Activated CD4-positive, alpha-beta memory T cell treated with anti-CD3 and anti-CD28 coated beads, Interleukin-2, amount 10 ng/mL, durations not matched to agents 7 days and 5 days (primary cell): ENCODE results near the gene MSRB3. TPM values are rescaled to one million over a fixed set of nuclear protein-coding genes. Genes with fewer than 3 reads are reported as not detected.
"Not testable (repeated sequence)": the region's sequence is repeated elsewhere in the genome, so short reads cannot be mapped to it uniquely, and the experiment has no call there.

Experiments
- CTCF ChIA-PET: fragments of 350-600 bp; sonication (Branson Sonifier 250); formaldehyde crosslinking; loops from one replicate; lab custom pipeline; 2021; ENCODE audit warnings: antibody characterized with exemption, inconsistent platforms; lab: Charles Lee
- POLR2A ChIA-PET: fragments of 350-600 bp; sonication (Branson Sonifier 250); formaldehyde crosslinking; loops from one replicate; lab custom pipeline; 2021; ENCODE audit warnings: antibody characterized with exemption; lab: Charles Lee
- DNase-seq: peaks from one replicate; pipeline ENCODE4 v3.0.0-alpha.2; 2020
- H3K27ac Mint-ChIP-seq: one replicate; pipeline ENCODE4 v1.8.0; 2021; ENCODE audit warnings: mild to moderate bottlenecking, mixed read lengths
- H3K27me3 Mint-ChIP-seq: one replicate; pipeline ENCODE4 v1.8.0; 2021; ENCODE audit warnings: mixed read lengths
- H3K36me3 Mint-ChIP-seq: one replicate; pipeline ENCODE4 v1.8.0; 2021; ENCODE audit warnings: low read depth, mixed read lengths
- H3K4me1 Mint-ChIP-seq: one replicate; pipeline ENCODE4 v1.8.0; 2021; ENCODE audit warnings: mixed read lengths
- H3K4me3 Mint-ChIP-seq: one replicate; pipeline ENCODE4 v1.8.0; 2021; ENCODE audit warnings: mild to moderate bottlenecking, mixed read lengths
- H3K9me3 Mint-ChIP-seq: one replicate; pipeline ENCODE4 v1.8.0; 2021; ENCODE audit warnings: mixed read lengths
- total RNA-seq, 2 experiments: library from RNA; stranded (reverse); gene quantifications; one replicate each; pipeline ENCODE4 v1.2.3, GENCODE V29; 2021

Gene MSRB3
- total RNA-seq, 2 experiments from 2014 or later = not detected

DNA sequence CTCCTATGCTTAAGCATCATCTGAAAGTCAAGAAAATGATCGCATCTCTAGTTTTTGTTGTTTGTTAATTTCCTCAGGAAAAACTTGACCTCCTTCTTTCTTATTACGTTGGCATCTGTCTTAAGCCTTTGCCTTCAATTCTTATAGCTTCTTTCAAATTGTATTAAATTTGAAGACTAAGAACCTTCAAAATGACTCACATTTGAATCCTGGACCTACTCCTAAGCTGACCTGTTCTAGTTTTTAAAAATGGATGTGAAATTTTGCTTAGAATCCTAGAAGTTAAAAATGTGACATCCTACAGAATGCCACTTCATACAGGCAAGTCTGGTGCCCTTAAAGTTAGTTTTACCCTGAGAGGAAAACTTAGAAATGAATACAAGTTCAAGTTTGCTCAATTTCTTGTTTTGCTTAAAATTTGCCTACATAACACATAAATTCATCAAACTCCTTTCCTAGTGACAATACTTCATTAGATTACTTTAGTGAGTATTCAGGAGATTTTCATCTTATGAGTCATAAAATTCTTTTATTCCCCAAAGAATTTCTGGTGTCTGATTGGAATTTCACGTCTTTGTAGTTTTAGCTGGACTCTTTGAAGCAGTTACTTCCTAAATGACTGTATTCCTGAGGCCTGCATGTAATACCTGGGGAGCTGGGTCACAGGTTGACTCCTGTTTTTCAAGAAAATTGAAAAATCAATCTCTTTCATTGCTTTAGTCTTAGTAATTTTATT lies 152.3 kb downstream of the MSRB3 start:
- ChIA-PET POLR2A (no interaction called here), CTCF (no interaction called here)
- Mint-ChIP-seq H3K4me1 (no peaks in the 10 kb centered on the region), H3K4me3 (no peak overlapping the region), H3K27ac (no peak overlapping the region), H3K27me3 (no peaks in the 10 kb centered on the region), H3K36me3 (no peaks in the 10 kb centered on the region), H3K9me3 (no peaks in the 10 kb centered on the region)
- no peak for DNase-seq

- no peaks in the 10 kb centered on the region for H3K36me3 Mint-ChIP-seq
- H3K27ac Mint-ChIP-seq = no peak overlapping the region
- no peaks in the 10 kb centered on the region for H3K4me1 Mint-ChIP-seq
- H3K9me3 Mint-ChIP-seq = no peaks in the 10 kb centered on the region
- DNase-seq = no peak
- H3K4me3 Mint-ChIP-seq = no peak overlapping the region
- POLR2A ChIA-PET = no interaction called here
- CTCF ChIA-PET = no interaction called here
- H3K27me3 Mint-ChIP-seq = no peaks in the 10 kb centered on the region
Observed at GRCh38 chr12:65432114-65432513, 153.6 kb downstream of the MSRB3 start.

DNA sequence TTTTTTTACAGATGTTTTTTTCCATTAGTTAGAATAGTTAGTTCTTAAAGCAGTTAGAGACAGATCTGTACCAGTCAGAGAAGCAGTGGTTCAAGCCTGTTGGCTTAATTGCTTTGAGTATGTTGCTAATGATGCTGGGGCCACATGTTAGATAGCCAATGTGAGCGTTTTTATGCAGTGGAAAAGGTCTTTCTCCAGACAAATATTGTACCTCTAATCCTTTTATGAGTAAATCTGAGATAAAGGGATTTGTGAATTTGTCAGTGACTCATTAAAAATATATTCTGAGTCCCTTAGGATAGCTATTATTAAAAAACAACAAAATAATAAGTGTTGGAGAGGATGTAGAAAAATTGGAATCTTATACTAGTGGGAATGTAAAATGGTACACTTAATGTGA lies 154.2 kb downstream of the MSRB3 start:
- CTCF ChIA-PET = no interaction called here
- H3K27me3 Mint-ChIP-seq = no peaks in the 10 kb centered on the region
- no peaks in the 10 kb centered on the region for H3K9me3 Mint-ChIP-seq
- H3K36me3 Mint-ChIP-seq = no peaks in the 10 kb centered on the region
- H3K27ac Mint-ChIP-seq = no peak overlapping the region
- no peak for DNase-seq
- H3K4me1 Mint-ChIP-seq = no peaks in the 10 kb centered on the region
- no peak overlapping the region for H3K4me3 Mint-ChIP-seq
- POLR2A ChIA-PET = no interaction called here

DNA sequence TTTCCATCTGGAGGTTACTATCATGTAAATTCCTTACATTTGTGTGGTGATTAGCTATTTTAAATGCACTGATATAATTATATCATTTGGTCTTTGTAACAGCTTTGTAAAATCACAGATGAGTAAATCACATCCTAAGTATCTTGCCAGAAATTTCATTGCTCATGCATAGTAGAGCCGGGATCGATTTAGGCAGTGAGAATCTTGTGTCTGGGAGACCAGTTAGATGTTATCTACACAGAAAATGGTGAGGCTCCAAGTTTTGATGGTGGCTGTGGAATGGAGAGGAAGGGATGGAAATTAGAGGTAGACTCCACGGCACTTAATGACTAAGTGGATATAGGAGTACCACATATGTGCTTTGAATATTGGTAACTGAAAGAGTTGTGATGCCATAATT lies 156.3 kb downstream of the MSRB3 start:
- DNase-seq = no peak
- CTCF ChIA-PET = interaction anchor here (1.1 kb wide), 1 partner anchor 14 kb away, joined by 4 read pairs; no protein-coding TSS in a partner anchor
- H3K27me3 Mint-ChIP-seq = no peaks in the 10 kb centered on the region
- H3K4me1 Mint-ChIP-seq = no peaks in the 10 kb centered on the region
- no peak overlapping the region for H3K4me3 Mint-ChIP-seq
- POLR2A ChIA-PET = no interaction called here
- no peaks in the 10 kb centered on the region for H3K9me3 Mint-ChIP-seq
- no peak overlapping the region for H3K27ac Mint-ChIP-seq
- H3K36me3 Mint-ChIP-seq = no peaks in the 10 kb centered on the region

DNA sequence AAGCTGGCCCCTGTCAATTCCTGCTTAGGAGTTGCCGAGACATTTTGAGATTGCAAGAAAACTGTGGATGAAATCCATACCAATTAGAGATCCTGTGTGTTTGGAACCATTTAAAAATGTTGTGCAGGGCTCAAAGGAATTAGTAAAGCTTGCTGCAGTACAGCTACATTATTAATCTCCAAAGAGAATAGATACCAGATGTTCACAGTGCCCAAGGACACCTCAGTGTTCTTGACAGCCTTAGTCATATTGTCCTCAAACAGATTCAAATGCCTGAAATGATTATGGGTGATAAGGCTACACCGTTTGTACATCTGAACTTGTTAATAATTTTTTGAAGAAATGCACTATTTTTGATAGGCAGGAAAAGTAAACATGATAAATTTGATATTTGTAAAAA lies 164.6 kb downstream of the MSRB3 start:
- CTCF ChIA-PET = no interaction called here
- Mint-ChIP-seq H3K4me3 (no peak overlapping the region), H3K9me3 (no peaks in the 10 kb centered on the region), H3K4me1 (no peaks in the 10 kb centered on the region), H3K27me3 (no peaks in the 10 kb centered on the region), H3K36me3 (no peaks in the 10 kb centered on the region), H3K27ac (no peak overlapping the region)
- POLR2A ChIA-PET = no interaction called here
- no peak for DNase-seq

DNA sequence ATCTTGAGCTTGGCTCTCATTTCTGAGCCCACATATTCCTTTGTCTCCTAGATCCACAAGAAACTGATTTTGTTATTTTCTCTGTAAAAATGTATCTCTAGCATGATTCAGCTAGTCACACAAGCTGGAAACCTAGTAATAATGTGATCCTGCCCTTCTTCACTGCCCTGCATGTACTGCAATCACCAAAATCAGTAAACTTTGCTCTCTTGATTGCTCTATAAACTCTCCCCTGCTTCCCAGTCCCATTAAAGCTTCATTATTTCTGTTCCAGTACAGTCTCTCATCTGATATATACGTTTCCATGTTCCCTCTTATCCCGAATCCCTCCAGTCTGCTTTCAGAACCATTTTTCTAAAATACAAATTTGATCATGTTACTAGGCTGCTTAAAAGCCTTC lies 166.5 kb downstream of the MSRB3 start:
- Mint-ChIP-seq H3K27ac (no peak overlapping the region), H3K9me3 (no peaks in the 10 kb centered on the region), H3K4me1 (no peaks in the 10 kb centered on the region), H3K27me3 (no peaks in the 10 kb centered on the region), H3K4me3 (no peak overlapping the region), H3K36me3 (no peaks in the 10 kb centered on the region)
- CTCF ChIA-PET = no interaction called here
- POLR2A ChIA-PET = no interaction called here
- no peak for DNase-seq

DNA sequence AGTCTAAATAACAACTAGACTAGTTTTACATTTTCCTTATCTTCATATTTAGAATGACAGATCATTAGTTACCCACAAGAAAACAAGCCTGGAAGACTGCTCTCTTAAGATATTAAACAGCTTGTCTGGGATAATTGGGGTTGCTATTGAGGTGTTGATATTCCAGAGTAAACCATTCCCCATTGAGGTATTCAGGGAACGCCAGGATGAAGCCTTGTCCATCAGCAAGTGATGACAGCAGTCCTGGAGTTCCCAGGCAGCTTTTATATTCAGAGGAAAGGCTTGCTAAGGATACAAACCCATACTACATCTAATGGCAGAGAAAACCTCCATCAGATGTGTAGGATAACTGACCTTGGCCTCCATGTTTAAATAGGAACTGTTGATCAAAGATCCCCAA lies 168.4 kb downstream of the MSRB3 start:
- Mint-ChIP-seq H3K27me3 (no peaks in the 10 kb centered on the region), H3K4me1 (no peaks in the 10 kb centered on the region), H3K9me3 (no peaks in the 10 kb centered on the region), H3K4me3 (no peak overlapping the region), H3K36me3 (no peaks in the 10 kb centered on the region), H3K27ac (no peak overlapping the region)
- DNase-seq = no peak
- POLR2A ChIA-PET = no interaction called here
- CTCF ChIA-PET = no interaction called here

- Mint-ChIP-seq H3K27ac (no peak overlapping the region), H3K4me3 (no peak overlapping the region), H3K9me3 (no peaks in the 10 kb centered on the region), H3K36me3 (no peaks in the 10 kb centered on the region), H3K27me3 (no peaks in the 10 kb centered on the region), H3K4me1 (no peaks in the 10 kb centered on the region)
- POLR2A ChIA-PET = no interaction called here
- DNase-seq = no peak
- CTCF ChIA-PET = interaction anchor here (1.2 kb wide), 1 partner anchor 15 kb away, joined by 4 read pairs; no protein-coding TSS in a partner anchor
Observed at GRCh38 chr12:65449400-65449799, 170.9 kb downstream of the MSRB3 start.

- H3K27ac Mint-ChIP-seq = no peak overlapping the region
- no peaks in the 10 kb centered on the region for H3K4me1 Mint-ChIP-seq
- no peaks in the 10 kb centered on the region for H3K27me3 Mint-ChIP-seq
- ChIA-PET CTCF (no interaction called here), POLR2A (no interaction called here)
- no peaks in the 10 kb centered on the region for H3K9me3 Mint-ChIP-seq
- H3K4me3 Mint-ChIP-seq = no peak overlapping the region
- no peak for DNase-seq
- H3K36me3 Mint-ChIP-seq = no peaks in the 10 kb centered on the region
Observed at GRCh38 chr12:65450625-65451024, 172.1 kb downstream of the MSRB3 start.

DNA sequence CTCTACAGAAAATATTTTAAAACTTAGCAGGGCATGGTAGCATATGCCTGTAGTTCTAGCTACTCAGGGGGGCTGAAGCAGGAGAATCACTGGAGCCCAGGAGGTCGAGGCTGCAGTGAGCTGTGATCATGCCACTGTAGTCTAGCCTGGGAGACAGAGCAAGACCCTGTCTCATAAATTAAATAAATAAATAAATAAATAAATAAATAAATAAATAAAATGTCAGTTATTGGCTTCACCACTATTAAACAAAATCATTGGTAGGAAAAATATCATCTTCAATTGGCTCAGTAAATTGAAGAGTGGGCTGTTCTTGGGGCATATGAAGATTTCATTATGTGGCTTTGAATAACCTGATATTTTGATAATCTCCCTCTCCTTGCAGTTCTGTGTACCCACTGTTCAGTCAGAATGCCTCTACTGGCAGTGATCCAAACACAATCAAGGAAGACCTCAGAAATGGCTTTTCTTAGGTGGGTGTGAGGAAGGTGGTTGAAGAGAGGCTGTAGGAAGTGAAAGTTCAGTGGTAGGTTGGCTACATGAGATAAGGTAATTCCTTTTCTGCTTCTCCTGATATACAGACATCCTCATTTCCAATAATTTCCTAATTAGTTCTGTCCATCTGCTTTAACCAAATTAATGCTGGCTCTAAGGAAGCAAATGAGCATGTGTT lies 175.8 kb downstream of the MSRB3 start:
- Mint-ChIP-seq H3K27ac (no peak overlapping the region), H3K4me1 (no peaks in the 10 kb centered on the region), H3K4me3 (no peak overlapping the region), H3K36me3 (no peaks in the 10 kb centered on the region), H3K9me3 (no peaks in the 10 kb centered on the region), H3K27me3 (no peaks in the 10 kb centered on the region)
- no peak for DNase-seq
- ChIA-PET POLR2A (no interaction called here), CTCF (no interaction called here)

- DNase-seq, H3K27ac Mint-ChIP-seq, H3K9me3 Mint-ChIP-seq, POLR2A ChIA-PET, CTCF ChIA-PET, H3K36me3 Mint-ChIP-seq, H3K4me1 Mint-ChIP-seq, H3K27me3 Mint-ChIP-seq, H3K4me3 Mint-ChIP-seq: not testable (repeated sequence)
Observed at GRCh38 chr12:65457341-65457740, 178.9 kb downstream of the MSRB3 start.

DNA sequence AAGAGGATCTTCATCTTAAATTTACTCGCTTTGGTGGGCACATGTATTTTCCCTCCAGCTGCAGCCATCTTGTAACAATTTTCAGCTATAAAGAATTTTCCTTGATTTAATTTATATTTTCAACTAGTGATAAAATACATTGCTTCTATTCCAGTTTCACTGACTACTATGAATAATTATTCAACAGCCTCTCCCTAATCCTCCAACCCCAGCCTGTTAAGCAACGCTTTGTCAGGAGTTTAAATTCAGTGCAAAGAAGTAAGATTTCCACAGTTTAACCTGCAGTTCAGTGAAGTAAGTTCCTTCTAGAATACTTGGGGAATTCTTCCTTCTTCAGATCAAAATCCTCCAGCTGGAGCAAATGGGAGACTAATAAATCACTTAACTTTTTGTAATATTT lies 180.2 kb downstream of the MSRB3 start:
- POLR2A ChIA-PET = no interaction called here

GRCh38 chr12:65459545-65459944 lies 181.1 kb downstream of the MSRB3 start:
- H3K9me3 Mint-ChIP-seq = no peaks in the 10 kb centered on the region
- no peaks in the 10 kb centered on the region for H3K4me1 Mint-ChIP-seq
- no peaks in the 10 kb centered on the region for H3K27me3 Mint-ChIP-seq
- DNase-seq = no peak
- no peaks in the 10 kb centered on the region for H3K36me3 Mint-ChIP-seq
- H3K4me3 Mint-ChIP-seq = no peak overlapping the region
- H3K27ac Mint-ChIP-seq = no peak overlapping the region
- POLR2A ChIA-PET = no interaction called here
- CTCF ChIA-PET = no interaction called here

More for the DNA sequence above, 180.2 kb downstream of the MSRB3 start:
- Mint-ChIP-seq H3K27me3 (no peaks in the 10 kb centered on the region), H3K9me3 (no peaks in the 10 kb centered on the region), H3K36me3 (no peaks in the 10 kb centered on the region), H3K27ac (no peak overlapping the region), H3K4me1 (no peaks in the 10 kb centered on the region), H3K4me3 (no peak overlapping the region)
- CTCF ChIA-PET = no interaction called here
- DNase-seq = no peak

DNA sequence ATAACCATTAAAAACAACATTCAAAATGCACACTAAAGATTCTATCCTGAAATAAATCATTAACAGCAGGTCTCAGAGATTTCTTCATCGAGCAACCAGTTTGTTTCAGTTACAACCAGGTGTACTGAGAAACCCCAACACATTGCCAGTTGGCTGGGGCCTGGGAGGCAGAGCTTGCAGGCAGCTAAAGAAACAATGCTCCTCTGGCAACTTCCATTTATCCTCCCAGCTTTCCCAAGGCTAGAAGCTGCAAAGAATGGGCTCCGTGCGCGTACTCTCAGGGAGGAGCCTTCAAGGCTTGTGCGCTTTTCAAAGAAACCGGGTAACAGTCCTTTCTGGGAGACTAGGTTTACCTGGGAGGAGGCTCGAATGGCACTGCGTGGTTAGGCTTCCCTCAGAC lies 181.6 kb downstream of the MSRB3 start:
- Mint-ChIP-seq H3K36me3 (no peaks in the 10 kb centered on the region), H3K4me3 (no peak overlapping the region), H3K27me3 (no peaks in the 10 kb centered on the region), H3K27ac (no peak overlapping the region), H3K4me1 (no peaks in the 10 kb centered on the region), H3K9me3 (no peaks in the 10 kb centered on the region)
- CTCF ChIA-PET = no interaction called here
- POLR2A ChIA-PET = no interaction called here
- no peak for DNase-seq
